SU-DHL-6 (cell line): ENCODE measurements around the gene SLC25A19.

ENCODE experiments used
- EZH2phosphoT487 ChIP-seq: fragments of 200-600 bp; sonication (generic), shearing (Covaris generic); conservative IDR thresholded peaks from 2 replicates; pipeline ENCODE4 v1.6.1; 2018; ENCODE audit warnings: mild to moderate bottlenecking, antibody characterized with exemption, low read length, moderate library complexity, mixed read lengths
- TF ChIP-seq, protein P1 (sequence below): fragments of 200-600 bp; sonication (generic); IDR thresholded peaks from one replicate; pipeline ENCODE4 v1.5.1; 2017; ENCODE audit warnings: antibody characterized with exemption, mild to moderate bottlenecking, low read length, moderate library complexity; ENCODE audit not compliant: insufficient read depth, poor library complexity, severe bottlenecking

DNA sequence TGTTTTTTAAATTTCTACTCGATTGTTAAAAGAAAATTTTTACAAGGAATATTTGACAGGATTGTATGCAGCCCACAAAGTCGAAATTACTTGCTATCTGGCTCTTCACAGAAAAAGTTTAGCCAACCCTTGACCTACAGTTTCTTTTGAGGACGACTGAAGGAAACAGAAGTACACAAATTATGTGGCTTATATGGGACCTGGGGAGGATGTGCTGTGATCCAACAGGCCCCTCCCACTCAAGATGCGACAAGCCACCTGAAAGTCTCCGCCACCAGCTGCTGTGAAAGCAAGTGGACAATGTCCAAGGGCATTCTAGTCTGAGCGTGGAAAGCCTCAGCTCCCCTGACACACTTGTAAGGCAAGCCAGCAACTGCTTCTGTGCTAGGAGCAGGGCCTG lies 42.4 kb upstream of the SLC25A19 start:
- TF ChIP-seq, protein P1, sequence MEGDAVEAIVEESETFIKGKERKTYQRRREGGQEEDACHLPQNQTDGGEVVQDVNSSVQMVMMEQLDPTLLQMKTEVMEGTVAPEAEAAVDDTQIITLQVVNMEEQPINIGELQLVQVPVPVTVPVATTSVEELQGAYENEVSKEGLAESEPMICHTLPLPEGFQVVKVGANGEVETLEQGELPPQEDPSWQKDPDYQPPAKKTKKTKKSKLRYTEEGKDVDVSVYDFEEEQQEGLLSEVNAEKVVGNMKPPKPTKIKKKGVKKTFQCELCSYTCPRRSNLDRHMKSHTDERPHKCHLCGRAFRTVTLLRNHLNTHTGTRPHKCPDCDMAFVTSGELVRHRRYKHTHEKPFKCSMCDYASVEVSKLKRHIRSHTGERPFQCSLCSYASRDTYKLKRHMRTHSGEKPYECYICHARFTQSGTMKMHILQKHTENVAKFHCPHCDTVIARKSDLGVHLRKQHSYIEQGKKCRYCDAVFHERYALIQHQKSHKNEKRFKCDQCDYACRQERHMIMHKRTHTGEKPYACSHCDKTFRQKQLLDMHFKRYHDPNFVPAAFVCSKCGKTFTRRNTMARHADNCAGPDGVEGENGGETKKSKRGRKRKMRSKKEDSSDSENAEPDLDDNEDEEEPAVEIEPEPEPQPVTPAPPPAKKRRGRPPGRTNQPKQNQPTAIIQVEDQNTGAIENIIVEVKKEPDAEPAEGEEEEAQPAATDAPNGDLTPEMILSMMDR: no peak
- TF ChIP-seq EZH2phosphoT487: no peak
